A673 (cell line): Measurements from ENCODE around the gene SCGB1D1.

ENCODE experiments used
- EZH2 ChIP-seq: fragments of 200-600 bp; sonication (generic); IDR thresholded peaks from 2 replicates; pipeline ENCODE4 v1.6.1; 2017; ENCODE audit warnings: borderline replicate concordance, low read depth, mild to moderate bottlenecking, mixed read lengths, antibody characterized with exemption, low read length; ENCODE audit not compliant: poor library complexity, severe bottlenecking
- TF ChIP-seq, protein P1 (sequence below): fragments of 300-800, 200-600 bp; sonication (generic); conservative IDR thresholded peaks from 2 replicates; pipeline ENCODE4 v1.5.1; 2017; ENCODE audit warnings: low read depth, mild to moderate bottlenecking, antibody characterized with exemption, low read length, moderate library complexity, mixed read lengths

DNA sequence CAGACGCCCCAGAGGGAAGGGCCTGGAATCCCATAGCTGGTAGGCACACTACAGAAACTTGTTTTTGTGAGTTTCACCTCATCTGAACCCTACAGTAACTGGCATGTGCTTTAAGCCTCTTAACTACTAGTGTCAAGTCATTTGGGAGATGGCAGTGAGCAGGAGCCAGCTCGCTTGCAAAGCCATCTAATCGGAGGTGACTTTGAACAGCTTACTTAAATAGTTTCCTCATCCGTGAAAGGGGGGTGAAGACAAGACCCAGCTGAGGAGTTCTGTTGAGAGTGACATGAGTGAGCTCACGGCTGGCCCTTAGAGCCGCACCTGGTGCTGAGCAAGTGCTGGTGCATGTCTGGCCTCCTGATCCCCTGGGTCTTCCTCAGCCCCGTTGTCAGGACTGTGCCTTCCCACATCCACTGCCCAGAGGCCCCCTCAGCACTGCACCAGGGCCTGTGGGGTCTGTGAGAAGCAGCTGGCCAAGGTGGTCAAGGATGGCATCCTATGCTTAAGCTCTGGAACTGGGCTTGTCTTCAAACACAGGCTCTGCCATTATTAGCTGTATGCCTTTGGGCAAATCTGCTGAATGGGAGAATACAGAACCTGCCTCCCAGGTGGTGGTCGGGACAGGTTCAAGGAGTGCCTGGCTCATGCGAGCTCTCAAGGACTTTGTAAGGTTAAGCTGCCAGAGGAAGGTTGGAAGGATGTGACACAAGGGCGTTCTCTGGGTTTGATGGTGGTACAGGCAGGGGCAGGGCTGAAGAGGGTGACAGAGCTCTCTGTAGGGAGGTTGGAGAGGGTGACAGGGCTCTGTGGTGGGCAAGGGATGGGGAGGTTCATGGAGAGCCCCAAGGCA, 38.9 kb upstream of the SCGB1D1 start:
- TF ChIP-seq, protein P1, sequence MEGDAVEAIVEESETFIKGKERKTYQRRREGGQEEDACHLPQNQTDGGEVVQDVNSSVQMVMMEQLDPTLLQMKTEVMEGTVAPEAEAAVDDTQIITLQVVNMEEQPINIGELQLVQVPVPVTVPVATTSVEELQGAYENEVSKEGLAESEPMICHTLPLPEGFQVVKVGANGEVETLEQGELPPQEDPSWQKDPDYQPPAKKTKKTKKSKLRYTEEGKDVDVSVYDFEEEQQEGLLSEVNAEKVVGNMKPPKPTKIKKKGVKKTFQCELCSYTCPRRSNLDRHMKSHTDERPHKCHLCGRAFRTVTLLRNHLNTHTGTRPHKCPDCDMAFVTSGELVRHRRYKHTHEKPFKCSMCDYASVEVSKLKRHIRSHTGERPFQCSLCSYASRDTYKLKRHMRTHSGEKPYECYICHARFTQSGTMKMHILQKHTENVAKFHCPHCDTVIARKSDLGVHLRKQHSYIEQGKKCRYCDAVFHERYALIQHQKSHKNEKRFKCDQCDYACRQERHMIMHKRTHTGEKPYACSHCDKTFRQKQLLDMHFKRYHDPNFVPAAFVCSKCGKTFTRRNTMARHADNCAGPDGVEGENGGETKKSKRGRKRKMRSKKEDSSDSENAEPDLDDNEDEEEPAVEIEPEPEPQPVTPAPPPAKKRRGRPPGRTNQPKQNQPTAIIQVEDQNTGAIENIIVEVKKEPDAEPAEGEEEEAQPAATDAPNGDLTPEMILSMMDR = no peak
- TF ChIP-seq EZH2 = no peak
